Measurements from ENCODE around the gene SYNE4. TPM values are rescaled to one million over a fixed set of nuclear protein-coding genes. Genes with fewer than 3 reads are reported as not detected.

SYNE4 gene
- total and polyA plus RNA-seq, 2 experiments from 2014 or later: 6.3 to 8.7 TPM

DNA sequence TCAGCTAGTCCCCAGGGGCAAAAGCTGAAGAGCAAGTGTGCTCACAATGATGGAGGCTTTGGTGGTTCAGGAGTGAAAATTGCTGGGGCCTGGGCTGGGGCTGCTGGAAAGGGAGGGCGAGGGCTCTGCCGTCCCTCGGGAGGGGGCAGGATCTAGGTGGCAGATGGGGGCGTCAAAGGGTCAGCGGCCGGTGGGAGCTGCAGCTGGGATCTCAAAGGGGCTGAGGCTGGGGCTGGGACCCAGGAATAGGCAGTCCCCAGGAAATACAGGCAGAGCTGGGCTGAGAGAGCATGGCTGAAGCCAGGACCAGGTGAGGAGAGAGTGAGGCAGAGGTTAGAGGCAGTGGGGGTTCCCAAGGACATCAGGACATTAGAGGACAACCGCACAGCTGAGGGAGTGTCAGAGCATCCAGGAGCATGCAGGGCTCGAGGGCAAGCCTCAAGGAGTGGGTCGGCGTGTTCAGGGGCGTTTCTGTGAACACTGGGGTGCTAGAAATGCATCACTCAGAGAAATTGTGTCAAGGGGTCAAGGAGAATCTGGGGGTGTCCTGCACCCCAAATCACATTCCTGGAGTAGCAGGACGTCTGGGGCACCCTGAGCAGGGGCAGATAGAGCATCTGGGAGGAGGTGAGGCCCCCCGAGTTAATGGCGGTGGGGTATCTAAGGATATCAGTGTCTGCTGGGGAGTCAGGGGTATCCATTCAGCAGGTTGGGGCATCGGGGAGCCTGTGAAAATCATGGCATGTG lies 1.2 kb upstream of the SYNE4 start:
- TF ChIP-seq, protein P1, sequence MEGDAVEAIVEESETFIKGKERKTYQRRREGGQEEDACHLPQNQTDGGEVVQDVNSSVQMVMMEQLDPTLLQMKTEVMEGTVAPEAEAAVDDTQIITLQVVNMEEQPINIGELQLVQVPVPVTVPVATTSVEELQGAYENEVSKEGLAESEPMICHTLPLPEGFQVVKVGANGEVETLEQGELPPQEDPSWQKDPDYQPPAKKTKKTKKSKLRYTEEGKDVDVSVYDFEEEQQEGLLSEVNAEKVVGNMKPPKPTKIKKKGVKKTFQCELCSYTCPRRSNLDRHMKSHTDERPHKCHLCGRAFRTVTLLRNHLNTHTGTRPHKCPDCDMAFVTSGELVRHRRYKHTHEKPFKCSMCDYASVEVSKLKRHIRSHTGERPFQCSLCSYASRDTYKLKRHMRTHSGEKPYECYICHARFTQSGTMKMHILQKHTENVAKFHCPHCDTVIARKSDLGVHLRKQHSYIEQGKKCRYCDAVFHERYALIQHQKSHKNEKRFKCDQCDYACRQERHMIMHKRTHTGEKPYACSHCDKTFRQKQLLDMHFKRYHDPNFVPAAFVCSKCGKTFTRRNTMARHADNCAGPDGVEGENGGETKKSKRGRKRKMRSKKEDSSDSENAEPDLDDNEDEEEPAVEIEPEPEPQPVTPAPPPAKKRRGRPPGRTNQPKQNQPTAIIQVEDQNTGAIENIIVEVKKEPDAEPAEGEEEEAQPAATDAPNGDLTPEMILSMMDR (IDR thresholded peaks at IDR 0.05; ENCODE audit: low read depth, low read length): no peak
- no peaks in the 10 kb centered on the region for H3K36me3 ChIP-seq
- peak overlapping the region; percentile 16 for H3K4me3 ChIP-seq
- no peak overlapping the region for H3K27ac ChIP-seq
- DNase-seq (ENCODE audit: low read depth in 1 of 2, low spot score in 1 of 2): no peak
- peaks cover 3% of the 10 kb centered on the region for H3K4me1 ChIP-seq (ENCODE audit: low read depth)
- H3K9me3 ChIP-seq (ENCODE audit: low read depth): no peaks in the 10 kb centered on the region
- H3K27me3 ChIP-seq: no peaks in the 10 kb centered on the region

DNA sequence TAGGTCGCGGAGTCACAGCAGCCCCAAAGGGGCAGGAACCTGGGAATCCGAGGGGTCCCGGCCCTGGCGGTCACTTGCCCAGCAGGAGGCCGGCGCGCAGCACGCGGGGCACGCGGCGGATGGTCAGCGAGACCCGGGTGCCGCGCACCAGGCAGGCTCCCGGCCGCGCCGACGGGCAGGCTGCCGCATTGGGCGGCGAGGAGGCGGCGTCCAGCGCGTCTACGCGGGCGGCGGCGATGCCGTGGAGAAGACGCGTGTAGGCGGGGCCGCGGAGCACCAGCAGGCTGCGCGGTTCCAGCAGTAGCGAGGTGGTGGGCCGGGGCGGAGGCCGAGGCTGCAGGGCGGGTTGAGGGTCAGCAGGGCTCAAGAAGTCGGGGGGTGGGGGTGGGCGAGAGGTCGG lies 607 bp upstream of the SYNE4 start:
- TF ChIP-seq, protein P1 (IDR thresholded peaks at IDR 0.05; ENCODE audit: low read depth, low read length): no peak
- Histone ChIP-seq H3K36me3 (no peaks in the 10 kb centered on the region), H3K27ac (no peak overlapping the region), H3K4me3 (peak overlapping the region; percentile 16), H3K27me3 (no peaks in the 10 kb centered on the region), H3K9me3 (ENCODE audit: low read depth) (no peaks in the 10 kb centered on the region), H3K4me1 (ENCODE audit: low read depth) (no peaks in the 10 kb centered on the region)
- peak; percentile 65 to 76 for DNase-seq (ENCODE audit: low read depth in 1 of 2, low spot score in 1 of 2)

DNA sequence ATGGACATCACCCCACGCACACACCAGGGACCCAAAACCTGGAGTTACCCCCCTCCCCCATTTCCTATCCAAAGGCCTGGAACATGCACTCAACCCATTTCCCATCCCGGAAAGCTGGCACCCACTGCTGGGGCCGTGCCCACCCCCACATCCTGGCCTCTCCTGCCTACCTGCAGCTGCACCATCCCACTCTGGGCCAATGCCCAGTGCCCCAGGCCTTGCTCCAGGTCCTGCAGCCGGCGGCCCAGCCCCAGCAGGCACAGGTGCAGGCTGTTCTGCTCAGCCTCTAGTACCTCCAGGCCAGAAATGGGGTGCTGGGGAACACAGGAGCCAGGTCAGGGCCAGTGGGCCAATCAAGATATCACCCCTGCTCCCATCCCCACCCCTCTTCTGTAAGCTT lies 1.7 kb downstream of the SYNE4 start:
- DNase-seq (ENCODE audit: low read depth in 1 of 2, low spot score in 1 of 2): no peak
- Histone ChIP-seq H3K27ac (no peak overlapping the region), H3K4me3 (no peak overlapping the region), H3K36me3 (no peaks in the 10 kb centered on the region), H3K9me3 (ENCODE audit: low read depth) (no peaks in the 10 kb centered on the region), H3K27me3 (no peaks in the 10 kb centered on the region), H3K4me1 (ENCODE audit: low read depth) (no peaks in the 10 kb centered on the region)
- TF ChIP-seq, protein P1 (IDR thresholded peaks at IDR 0.05; ENCODE audit: low read depth, low read length): no peak

DNA sequence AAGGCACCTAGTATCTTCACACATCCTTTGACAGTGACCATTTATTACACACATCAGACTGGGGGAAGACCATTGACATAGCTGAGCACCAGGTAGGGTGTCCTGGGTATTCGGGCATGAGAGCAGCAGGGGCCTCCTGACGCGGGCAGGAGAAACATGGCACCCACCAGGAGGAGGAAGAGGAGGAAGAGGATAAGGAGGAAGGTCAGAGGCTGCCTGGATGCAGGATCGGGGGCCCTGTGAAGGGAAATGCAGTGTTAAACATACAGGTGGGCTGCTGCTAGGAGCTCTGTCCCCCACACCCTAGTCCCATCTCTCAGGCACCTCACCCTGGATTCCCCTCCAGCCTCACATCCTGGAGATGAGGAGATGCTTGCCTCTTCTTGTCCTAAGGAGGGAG lies 5.3 kb downstream of the SYNE4 start:
- no peaks in the 10 kb centered on the region for H3K27me3 ChIP-seq
- H3K36me3 ChIP-seq: no peaks in the 10 kb centered on the region
- DNase-seq (ENCODE audit: low read depth in 1 of 2, low spot score in 1 of 2): no peak
- TF ChIP-seq, protein P1 (IDR thresholded peaks at IDR 0.05; ENCODE audit: low read depth, low read length): no peak
- H3K4me1 ChIP-seq (ENCODE audit: low read depth): no peaks in the 10 kb centered on the region
- no peak overlapping the region for H3K27ac ChIP-seq
- H3K4me3 ChIP-seq: no peak overlapping the region
- no peaks in the 10 kb centered on the region for H3K9me3 ChIP-seq (ENCODE audit: low read depth)

DNA sequence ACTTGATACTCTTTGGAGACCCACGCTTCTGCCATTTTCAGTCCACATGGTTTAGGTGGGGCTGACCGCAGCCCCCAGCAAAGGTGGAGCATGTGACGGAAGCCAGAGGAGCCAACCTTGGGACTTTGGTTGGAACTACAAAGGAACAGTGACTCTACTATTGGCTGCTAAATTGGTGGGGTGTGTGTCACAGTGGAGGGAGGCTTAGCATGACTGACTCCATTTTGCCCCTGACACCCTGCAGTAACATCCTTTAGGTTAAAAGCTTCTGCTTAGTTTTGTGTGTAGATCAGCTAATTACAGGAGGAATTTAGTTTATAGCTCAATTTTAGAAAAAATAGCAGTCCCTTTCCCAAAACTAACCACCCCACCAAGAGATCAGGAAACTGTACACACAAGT lies 7.0 kb downstream of the SYNE4 start:
- TF ChIP-seq, protein P1 (IDR thresholded peaks at IDR 0.05; ENCODE audit: low read depth, low read length): no peak
- Histone ChIP-seq H3K9me3 (ENCODE audit: low read depth) (no peaks in the 10 kb centered on the region), H3K36me3 (no peaks in the 10 kb centered on the region), H3K4me3 (no peak overlapping the region), H3K4me1 (ENCODE audit: low read depth) (no peaks in the 10 kb centered on the region), H3K27ac (no peak overlapping the region), H3K27me3 (no peaks in the 10 kb centered on the region)
- no peak for DNase-seq (ENCODE audit: low read depth in 1 of 2, low spot score in 1 of 2)

Measured in cardiac muscle cell (in vitro differentiated cells and primary cell).